Measurements from ENCODE around the gene PTDSS2.
A peak's percentile ranks its signal among the peaks of the same experiment; 100 is the strongest.

PTDSS2 gene

GRCh38 chr11:439315-440064 is 10.6 kb upstream of the PTDSS2 start:
- Histone ChIP-seq H3K27me3 (ENCODE audit: insufficient read depth, poor library complexity, severe bottlenecking) (no peaks in the 10 kb centered on the region), H3K27ac (ENCODE audit: poor library complexity, severe bottlenecking) (no peak overlapping the region), H3K4me1 (ENCODE audit: insufficient read depth, poor library complexity, severe bottlenecking) (no peaks in the 10 kb centered on the region), H3K9me3 (ENCODE audit: severe bottlenecking) (no peaks in the 10 kb centered on the region), H3K36me3 (ENCODE audit: low read depth) (no peaks in the 10 kb centered on the region), H3K4me3 (ENCODE audit: severe bottlenecking) (no peak overlapping the region)
- DNase-seq (ENCODE audit: low spot score): no peak
- no peak for TF ChIP-seq CTCF (IDR thresholded peaks at IDR 0.05; ENCODE audit: poor library complexity, severe bottlenecking)
- no peak for ATAC-seq (ENCODE audit: low read depth)

- Histone ChIP-seq H3K27ac (ENCODE audit: poor library complexity, severe bottlenecking) (no peak overlapping the region), H3K9me3 (ENCODE audit: severe bottlenecking) (no peaks in the 10 kb centered on the region), H3K4me3 (ENCODE audit: severe bottlenecking) (peak overlapping the region; percentile 37), H3K36me3 (ENCODE audit: low read depth) (no peaks in the 10 kb centered on the region), H3K4me1 (ENCODE audit: insufficient read depth, poor library complexity, severe bottlenecking) (no peaks in the 10 kb centered on the region), H3K27me3 (ENCODE audit: insufficient read depth, poor library complexity, severe bottlenecking) (no peaks in the 10 kb centered on the region)
- DNase-seq (ENCODE audit: low spot score) (no peak), ATAC-seq (ENCODE audit: low read depth) (no peak)
- no peak for TF ChIP-seq CTCF (IDR thresholded peaks at IDR 0.05; ENCODE audit: poor library complexity, severe bottlenecking)
Measured at GRCh38 chr11:440065-441042, 9.7 kb upstream of the PTDSS2 start.

- peak overlapping the region; percentile 37 for H3K4me3 ChIP-seq (ENCODE audit: severe bottlenecking)
- no peaks in the 10 kb centered on the region for H3K9me3 ChIP-seq (ENCODE audit: severe bottlenecking)
- no peak for DNase-seq (ENCODE audit: low spot score)
- H3K27ac ChIP-seq (ENCODE audit: poor library complexity, severe bottlenecking): peak overlapping the region; percentile 33
- peak; percentile 16; the same call in 2 of the 3 replicates for ATAC-seq (ENCODE audit: low read depth)
- TF ChIP-seq CTCF (IDR thresholded peaks at IDR 0.05; ENCODE audit: poor library complexity, severe bottlenecking): no peak
- H3K4me1 ChIP-seq (ENCODE audit: insufficient read depth, poor library complexity, severe bottlenecking): no peaks in the 10 kb centered on the region
- no peaks in the 10 kb centered on the region for H3K27me3 ChIP-seq (ENCODE audit: insufficient read depth, poor library complexity, severe bottlenecking)
- no peaks in the 10 kb centered on the region for H3K36me3 ChIP-seq (ENCODE audit: low read depth)
Measured at GRCh38 chr11:441043-441417, 9.0 kb upstream of the PTDSS2 start.

GRCh38 chr11:441418-442274 is 8.4 kb upstream of the PTDSS2 start, which contains the start of gene ANO9:
Gene ANO9, minus strand, starts transcription at chr11:442011. Its CDS starts 85 bp downstream, at chr11:441926.
- DNase-seq (ENCODE audit: low spot score) (peak; percentile 77), ATAC-seq (ENCODE audit: low read depth) (peak; percentile 83)
- Histone ChIP-seq H3K9me3 (ENCODE audit: severe bottlenecking) (no peaks in the 10 kb centered on the region), H3K4me1 (ENCODE audit: insufficient read depth, poor library complexity, severe bottlenecking) (no peaks in the 10 kb centered on the region), H3K27ac (ENCODE audit: poor library complexity, severe bottlenecking) (peak within 1 kb of the TSS; percentile 33), H3K4me3 (ENCODE audit: severe bottlenecking) (peak within 1 kb of the TSS; percentile 37), H3K36me3 (ENCODE audit: low read depth) (no peaks in the 10 kb centered on the region), H3K27me3 (ENCODE audit: insufficient read depth, poor library complexity, severe bottlenecking) (no peaks in the 10 kb centered on the region)
- TF ChIP-seq CTCF (IDR thresholded peaks at IDR 0.05; ENCODE audit: poor library complexity, severe bottlenecking): no peak
